Suprapubic skin (tissue), 4 donors: ENCODE measurements around the gene DCAKD. TPM values are rescaled to one million over a fixed set of nuclear protein-coding genes. Genes with fewer than 3 reads are reported as not detected.

Source experiments
- DNase-seq, 2 donors: peaks; one replicate each; pipeline ENCODE4 v3.0.0-alpha.2; 2019; ENCODE audit warnings: low spot score in 2 of 2
- H3K27ac ChIP-seq: fragments of 200-600 bp; sonication (generic); one replicate; pipeline ENCODE4 v1.5.1; 2019
- H3K27me3 ChIP-seq: fragments of 200-600 bp; sonication (generic); one replicate; pipeline ENCODE4 v1.5.1; 2019
- H3K36me3 ChIP-seq: fragments of 200-600 bp; sonication (generic); one replicate; pipeline ENCODE4 v1.5.1; 2019
- H3K4me1 ChIP-seq: fragments of 200-600 bp; sonication (generic); one replicate; pipeline ENCODE4 v1.5.1; 2019
- H3K4me3 ChIP-seq: fragments of 200-600 bp; sonication (generic); one replicate; pipeline ENCODE4 v1.5.1; 2019; ENCODE audit warnings: mild to moderate bottlenecking
- H3K9me3 ChIP-seq: fragments of 200-600 bp; sonication (generic); one replicate; pipeline ENCODE4 v1.5.1; 2019
- EP300 ChIP-seq: sonication (generic); formaldehyde crosslinking; IDR thresholded peaks from one replicate; pipeline ENCODE4 v1.6.1; 2017; ENCODE audit warnings: antibody characterized with exemption
- POLR2A ChIP-seq, 2 donors: fragments of 450-650 bp; IDR thresholded peaks; one replicate each; pipeline ENCODE4 v1.6.1; 2017; ENCODE audit warnings: antibody characterized with exemption in 2 of 2, mild to moderate bottlenecking in 2 of 2, moderate library complexity in 2 of 2
- POLR2AphosphoS5 ChIP-seq, 3 donors: sonication (generic); formaldehyde crosslinking; IDR thresholded peaks; one replicate each; pipeline ENCODE4 v1.6.1; 2017; ENCODE audit warnings: antibody characterized with exemption in 3 of 3
- WGBS: methylation state at CpG from one replicate; pipeline ENCODE4 v1.1.5; 2018; 5-methylcytosine and 5-hydroxymethylcytosine counted together
- total RNA-seq, 4 donors: library from RNA; depleted of rRNA; stranded (reverse); fragments of >200 nt; gene quantifications; one replicate each; pipeline ENCODE4 v1.1.0, GENCODE V29; 2016
- TF ChIP-seq, protein P1 (sequence below), 2 donors: fragments of 200-600 bp in 1 of 2; fragments of 450-650 bp in 1 of 2; sonication (generic) in 1 of 2; IDR thresholded peaks; one replicate each; pipeline ENCODE4 v1.5.1; 2016 to 2019; ENCODE audit warnings: antibody characterized with exemption in 2 of 2, mild to moderate bottlenecking in 1 of 2, moderate library complexity in 1 of 2

The DCAKD gene
- total RNA-seq, 4 donors from 2014 or later = 49.1 to 68.5 (median 60.9) TPM

DNA sequence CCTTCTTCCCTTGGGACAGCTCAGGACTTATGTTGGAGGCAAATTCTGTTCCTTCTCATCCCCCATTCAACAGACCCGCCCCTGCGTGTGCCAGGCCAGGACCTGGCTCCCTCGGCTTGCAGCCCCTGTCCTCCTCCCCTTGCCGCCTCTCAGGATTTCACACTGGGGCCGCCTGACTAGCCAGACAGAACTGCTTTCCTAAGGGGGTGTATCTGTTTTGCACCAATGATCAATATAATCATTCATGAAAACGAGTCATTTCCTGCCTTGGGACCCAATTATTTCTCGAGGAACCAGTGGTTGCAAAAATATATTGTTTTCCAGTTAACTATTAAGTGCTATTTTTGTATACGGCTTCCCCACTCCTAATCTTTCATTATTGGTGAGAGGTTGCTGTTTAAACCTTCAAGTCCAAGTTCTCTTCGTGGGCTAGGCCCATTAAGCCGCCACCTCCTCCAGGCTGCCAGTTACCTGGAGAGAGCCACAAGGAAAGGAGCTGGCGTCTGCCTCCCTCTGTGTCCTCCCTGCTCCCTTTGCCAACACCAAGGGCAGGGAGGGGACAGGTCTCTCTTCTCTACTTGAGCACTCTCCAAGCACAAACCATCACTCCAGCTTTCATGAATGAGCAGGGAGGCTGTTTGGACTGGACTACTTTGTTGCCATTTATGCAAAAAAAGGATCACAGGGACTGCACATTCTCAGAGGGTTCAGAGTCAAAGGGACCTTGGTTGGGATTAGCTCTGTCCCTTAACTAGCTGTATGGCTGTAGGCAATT is 8.9 kb downstream of the DCAKD start:
- WGBS = 68% methylated on average over 11 of the region's 11 CpGs
- Histone ChIP-seq H3K4me1 (peaks cover 76% of the 10 kb centered on the region), H3K4me3 (no peak overlapping the region), H3K9me3 (no peaks in the 10 kb centered on the region), H3K36me3 (no peaks in the 10 kb centered on the region), H3K27me3 (no peaks in the 10 kb centered on the region), H3K27ac (peak overlapping the region; percentile 89)
- TF ChIP-seq POLR2AphosphoS5 (IDR thresholded peaks at IDR 0.05) = no peak
- no peak for TF ChIP-seq POLR2A (IDR thresholded peaks at IDR 0.05)
- no peak for TF ChIP-seq EP300
- TF ChIP-seq, protein P1, sequence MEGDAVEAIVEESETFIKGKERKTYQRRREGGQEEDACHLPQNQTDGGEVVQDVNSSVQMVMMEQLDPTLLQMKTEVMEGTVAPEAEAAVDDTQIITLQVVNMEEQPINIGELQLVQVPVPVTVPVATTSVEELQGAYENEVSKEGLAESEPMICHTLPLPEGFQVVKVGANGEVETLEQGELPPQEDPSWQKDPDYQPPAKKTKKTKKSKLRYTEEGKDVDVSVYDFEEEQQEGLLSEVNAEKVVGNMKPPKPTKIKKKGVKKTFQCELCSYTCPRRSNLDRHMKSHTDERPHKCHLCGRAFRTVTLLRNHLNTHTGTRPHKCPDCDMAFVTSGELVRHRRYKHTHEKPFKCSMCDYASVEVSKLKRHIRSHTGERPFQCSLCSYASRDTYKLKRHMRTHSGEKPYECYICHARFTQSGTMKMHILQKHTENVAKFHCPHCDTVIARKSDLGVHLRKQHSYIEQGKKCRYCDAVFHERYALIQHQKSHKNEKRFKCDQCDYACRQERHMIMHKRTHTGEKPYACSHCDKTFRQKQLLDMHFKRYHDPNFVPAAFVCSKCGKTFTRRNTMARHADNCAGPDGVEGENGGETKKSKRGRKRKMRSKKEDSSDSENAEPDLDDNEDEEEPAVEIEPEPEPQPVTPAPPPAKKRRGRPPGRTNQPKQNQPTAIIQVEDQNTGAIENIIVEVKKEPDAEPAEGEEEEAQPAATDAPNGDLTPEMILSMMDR (IDR thresholded peaks at IDR 0.05) = no peak
- no peak for DNase-seq

DNA sequence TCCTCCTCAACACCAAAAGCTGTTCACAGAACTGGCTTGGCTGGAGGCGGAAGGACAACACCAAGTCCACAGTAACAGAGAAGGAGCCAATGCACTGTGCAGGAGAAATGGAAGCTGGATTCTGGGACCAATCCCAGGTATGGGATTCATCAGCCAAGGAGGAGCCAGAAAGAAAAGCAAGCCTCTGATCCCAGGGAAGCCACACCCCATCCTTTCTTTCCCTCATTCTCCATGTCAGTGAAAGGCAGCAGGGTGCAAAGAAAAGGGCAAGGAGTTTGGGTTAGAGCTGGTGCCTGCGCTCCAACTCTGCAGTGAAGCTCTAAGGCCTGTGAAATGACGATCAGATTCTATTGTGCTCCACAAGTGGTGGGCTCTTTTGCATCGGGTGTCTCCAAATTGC is 11.0 kb downstream of the DCAKD start:
- H3K9me3 ChIP-seq = no peaks in the 10 kb centered on the region
- peaks cover 63% of the 10 kb centered on the region for H3K4me1 ChIP-seq
- H3K4me3 ChIP-seq = no peak overlapping the region
- no peaks in the 10 kb centered on the region for H3K27me3 ChIP-seq
- TF ChIP-seq EP300 = no peak
- TF ChIP-seq POLR2A (IDR thresholded peaks at IDR 0.05) = no peak
- no peak for TF ChIP-seq POLR2AphosphoS5 (IDR thresholded peaks at IDR 0.05)
- TF ChIP-seq, protein P1 (IDR thresholded peaks at IDR 0.05) = no peak
- peaks cover 4% of the 10 kb centered on the region for H3K36me3 ChIP-seq
- 73% methylated on average over 4 of the region's 4 CpGs for WGBS
- DNase-seq = no peak
- H3K27ac ChIP-seq = no peak overlapping the region

DNA sequence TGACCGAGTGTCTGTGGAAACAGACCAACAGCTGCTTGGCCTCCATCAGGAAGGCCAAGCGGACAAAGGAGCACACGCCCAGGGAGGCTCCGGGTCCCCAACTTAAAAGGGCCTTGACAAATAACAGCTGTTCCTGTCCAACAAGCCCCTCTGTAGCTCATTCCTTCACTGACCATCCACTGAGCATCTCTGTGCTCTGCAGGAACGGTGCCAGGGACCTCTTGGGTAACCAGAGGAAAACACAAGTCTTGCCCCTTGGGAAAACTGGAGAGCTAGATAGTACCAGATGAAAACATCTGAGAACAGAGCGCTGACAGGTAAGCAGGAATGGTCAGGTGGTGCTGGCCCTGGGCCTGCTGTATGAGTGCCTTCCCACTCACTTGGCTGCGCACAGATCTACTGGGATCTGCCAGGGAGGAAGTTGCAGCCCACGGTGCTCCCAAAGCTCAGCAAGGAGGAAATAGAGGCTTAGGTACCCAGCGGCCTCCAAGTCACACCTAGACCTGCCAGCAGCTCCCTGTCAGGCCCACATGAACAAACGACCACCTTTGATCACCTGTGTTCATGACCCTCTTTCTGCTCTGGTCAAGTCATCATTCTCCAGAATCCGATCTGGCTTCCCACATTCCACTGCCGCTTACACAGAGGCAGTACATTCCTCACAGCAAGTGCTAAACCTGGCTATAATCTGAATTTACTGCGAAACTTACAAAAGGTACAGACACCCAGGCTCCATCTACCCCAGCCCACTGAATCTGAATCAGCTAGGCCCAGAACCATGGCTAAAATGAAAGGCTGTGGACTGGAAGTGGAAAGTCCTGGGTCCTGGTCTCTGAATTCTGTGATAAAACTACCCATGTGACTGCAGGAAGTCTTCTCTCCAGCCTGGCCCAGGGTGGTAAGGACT is 12.5 kb downstream of the DCAKD start:
- Histone ChIP-seq H3K4me3 (no peak overlapping the region), H3K9me3 (no peaks in the 10 kb centered on the region), H3K27ac (no peak overlapping the region), H3K36me3 (peaks cover 14% of the 10 kb centered on the region), H3K27me3 (no peaks in the 10 kb centered on the region), H3K4me1 (peaks cover 48% of the 10 kb centered on the region)
- TF ChIP-seq POLR2A (IDR thresholded peaks at IDR 0.05) (no peak), POLR2AphosphoS5 (IDR thresholded peaks at IDR 0.05) (no peak), EP300 (no peak)
- TF ChIP-seq, protein P1 (IDR thresholded peaks at IDR 0.05) = no peak
- DNase-seq = no peak
- WGBS = 51% methylated on average over 13 of the region's 13 CpGs

DNA sequence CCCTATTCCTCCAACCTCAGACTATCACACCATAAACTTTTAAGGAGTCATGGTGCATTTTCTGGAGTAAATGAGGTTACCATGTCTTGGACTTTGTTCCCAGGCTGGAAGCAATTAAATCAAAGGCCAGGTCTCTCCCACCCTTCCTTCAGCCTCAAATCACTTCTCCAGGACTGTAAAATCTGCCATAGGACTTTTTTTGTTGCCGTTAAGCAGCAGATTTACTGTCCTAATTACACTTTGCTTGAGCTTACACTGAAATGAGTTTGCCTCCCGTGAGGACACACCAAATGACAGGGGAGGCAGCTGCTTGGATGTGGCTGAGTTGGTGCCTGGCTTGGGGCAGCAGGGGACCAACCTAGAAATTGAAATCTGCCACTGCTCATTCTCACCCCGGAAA is 14.7 kb downstream of the DCAKD start:
- Histone ChIP-seq H3K4me3 (no peak overlapping the region), H3K36me3 (peaks cover 35% of the 10 kb centered on the region), H3K4me1 (peaks cover 28% of the 10 kb centered on the region), H3K27ac (no peak overlapping the region), H3K27me3 (no peaks in the 10 kb centered on the region), H3K9me3 (no peaks in the 10 kb centered on the region)
- TF ChIP-seq EP300 (no peak), POLR2AphosphoS5 (IDR thresholded peaks at IDR 0.05) (no peak), POLR2A (IDR thresholded peaks at IDR 0.05) (no peak)
- TF ChIP-seq, protein P1 (IDR thresholded peaks at IDR 0.05) = no peak
- no peak for DNase-seq
- WGBS = 71% methylated on average over 3 of the region's 3 CpGs

DNA sequence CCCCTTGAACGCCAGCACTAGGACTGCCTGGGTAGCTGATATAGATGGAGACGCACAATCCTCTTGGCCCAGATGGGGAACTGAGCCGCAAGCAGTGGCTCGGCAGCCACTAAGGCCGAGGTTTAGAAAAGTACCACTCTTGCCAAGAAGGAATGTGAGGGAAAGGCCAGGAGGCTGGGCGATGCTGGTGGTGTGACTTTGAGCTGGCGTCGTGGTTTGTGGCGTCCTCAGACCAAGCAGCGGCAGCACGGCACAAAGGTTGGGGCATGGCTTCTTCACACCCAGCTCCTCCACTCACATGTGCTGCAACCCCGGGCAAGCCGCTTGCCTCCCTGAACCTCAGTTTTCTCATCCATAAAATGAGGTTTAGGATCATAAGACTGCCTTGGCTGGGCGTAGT is 15.6 kb downstream of the DCAKD start:
- no peak for DNase-seq
- WGBS = 93% methylated on average over 14 of the region's 14 CpGs
- no peaks in the 10 kb centered on the region for H3K27me3 ChIP-seq
- H3K27ac ChIP-seq = no peak overlapping the region
- peaks cover 43% of the 10 kb centered on the region for H3K36me3 ChIP-seq
- H3K9me3 ChIP-seq = no peaks in the 10 kb centered on the region
- H3K4me3 ChIP-seq = no peak overlapping the region
- TF ChIP-seq, protein P1 (IDR thresholded peaks at IDR 0.05) = no peak
- TF ChIP-seq POLR2AphosphoS5 (IDR thresholded peaks at IDR 0.05) (no peak), POLR2A (IDR thresholded peaks at IDR 0.05) (no peak), EP300 (no peak)
- peaks cover 26% of the 10 kb centered on the region for H3K4me1 ChIP-seq
